GM21723 (cell line): ENCODE data around the gene FUBP3.
"Not testable (repeated sequence)": the region's sequence is repeated elsewhere in the genome, so short reads cannot be mapped to it uniquely, and the experiment has no call there.

Experiments used
- ATAC-seq: cut with Tn5 transposase; IDR thresholded peaks from one replicate; pipeline ENCODE4 v1.9.1; 2021; ENCODE audit warnings: mild to moderate bottlenecking, moderate library complexity; ENCODE audit not compliant: unreplicated experiment

FUBP3 gene

DNA sequence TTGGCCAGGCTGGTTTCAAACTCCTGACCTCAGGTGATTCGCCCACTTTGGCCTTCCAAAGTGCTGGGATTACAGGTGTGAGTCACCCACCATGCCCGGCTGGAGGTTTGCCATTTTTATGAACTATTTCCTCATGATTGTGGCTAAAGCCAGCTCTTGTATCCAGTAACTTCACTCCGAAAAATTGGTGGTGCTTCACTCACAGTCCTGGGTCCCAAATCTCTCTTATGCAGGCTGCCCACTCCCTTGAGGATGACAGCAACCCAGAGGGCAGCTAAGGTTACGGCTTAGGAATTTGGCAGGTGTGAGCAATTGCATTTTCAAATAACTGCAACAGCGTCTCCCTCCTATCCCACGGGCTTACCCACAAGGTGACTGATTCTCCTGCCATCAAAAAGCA, 23.4 kb upstream of the FUBP3 start:
- no peak for ATAC-seq

GRCh38 chr9:130556396-130557076, 22.8 kb upstream of the FUBP3 start:
- ATAC-seq = no peak

GRCh38 chr9:130557077-130557468, 22.3 kb upstream of the FUBP3 start:
- no peak for ATAC-seq

DNA sequence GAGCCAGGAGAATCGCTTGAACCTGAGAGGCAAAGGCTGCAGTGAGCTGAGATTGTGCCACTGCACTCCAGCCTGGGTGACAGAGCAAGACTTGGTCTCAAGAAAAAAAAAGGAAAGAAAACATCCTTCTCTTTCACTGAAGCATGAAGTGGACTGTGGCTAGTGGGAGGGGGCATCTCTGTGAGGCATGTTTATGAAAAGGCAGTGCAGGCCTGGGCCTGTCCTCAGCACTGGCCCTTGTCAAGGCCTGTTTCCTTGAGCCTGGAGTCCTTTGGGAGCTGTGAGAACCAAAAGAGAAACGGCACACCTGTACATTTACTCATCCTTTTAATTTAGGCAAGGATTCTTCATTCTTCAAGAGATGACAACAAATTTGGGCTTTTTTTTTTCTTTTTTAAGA, 18.3 kb upstream of the FUBP3 start:
- no peak for ATAC-seq

GRCh38 chr9:130562525-130562924, 16.9 kb upstream of the FUBP3 start:
- not testable (repeated sequence) for ATAC-seq

- ATAC-seq = no peak
Observed at GRCh38 chr9:130563797-130564196, 15.6 kb upstream of the FUBP3 start.

DNA sequence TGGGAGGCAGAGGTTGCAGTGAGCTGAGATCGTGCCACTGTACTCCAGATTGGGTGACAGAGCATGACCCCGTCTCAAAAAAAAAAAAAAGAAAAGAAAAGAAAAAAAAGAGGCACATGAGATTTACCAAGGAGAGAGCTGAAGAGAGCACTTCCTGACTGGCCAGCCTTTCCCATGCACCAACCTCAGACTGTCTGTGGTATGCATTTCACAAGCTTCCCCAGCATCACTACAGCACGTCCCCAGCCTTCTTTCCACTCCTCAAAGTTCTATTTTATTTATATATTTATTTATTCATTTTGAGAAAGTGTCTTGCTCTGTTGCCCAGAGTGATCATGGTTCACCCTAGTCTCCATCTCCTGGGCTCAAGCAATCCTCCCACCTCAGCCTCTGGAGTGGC, 13.6 kb upstream of the FUBP3 start:
- ATAC-seq = no peak

GRCh38 chr9:130570208-130570607, 9.2 kb upstream of the FUBP3 start:
- ATAC-seq = no peak

GRCh38 chr9:130575514-130575913, 3.9 kb upstream of the FUBP3 start:
- ATAC-seq = no peak

- ATAC-seq = no peak
Observed at GRCh38 chr9:130576176-130576575, 3.2 kb upstream of the FUBP3 start.

GRCh38 chr9:130579738-130580463, 524 bp downstream of the FUBP3 start:
- peak; percentile 38 for ATAC-seq

GRCh38 chr9:130581766-130582165, 2.4 kb downstream of the FUBP3 start:
- no peak for ATAC-seq

GRCh38 chr9:130583271-130583670, 3.9 kb downstream of the FUBP3 start:
- no peak for ATAC-seq

- no peak for ATAC-seq
Observed at GRCh38 chr9:130587921-130588320, 8.5 kb downstream of the FUBP3 start.

DNA sequence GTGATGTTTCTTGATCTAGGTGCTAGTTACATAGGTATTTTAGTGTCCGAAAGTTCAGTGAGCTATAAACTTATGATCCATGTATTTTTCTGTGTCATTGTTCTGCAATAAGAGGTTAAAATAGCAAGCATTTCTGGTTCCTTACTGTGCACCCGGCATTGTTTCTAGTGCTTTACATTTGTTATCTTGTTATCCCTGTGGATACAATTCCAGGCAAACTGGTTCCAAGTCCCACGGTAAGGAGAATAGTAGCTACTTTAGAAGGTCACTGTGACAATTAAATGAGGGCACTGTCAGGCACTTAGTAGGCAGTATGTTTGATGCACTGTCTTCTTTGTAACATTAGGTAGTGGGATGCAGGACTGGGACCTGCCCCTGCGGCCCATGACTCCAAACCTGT, 9.0 kb downstream of the FUBP3 start:
- no peak for ATAC-seq

DNA sequence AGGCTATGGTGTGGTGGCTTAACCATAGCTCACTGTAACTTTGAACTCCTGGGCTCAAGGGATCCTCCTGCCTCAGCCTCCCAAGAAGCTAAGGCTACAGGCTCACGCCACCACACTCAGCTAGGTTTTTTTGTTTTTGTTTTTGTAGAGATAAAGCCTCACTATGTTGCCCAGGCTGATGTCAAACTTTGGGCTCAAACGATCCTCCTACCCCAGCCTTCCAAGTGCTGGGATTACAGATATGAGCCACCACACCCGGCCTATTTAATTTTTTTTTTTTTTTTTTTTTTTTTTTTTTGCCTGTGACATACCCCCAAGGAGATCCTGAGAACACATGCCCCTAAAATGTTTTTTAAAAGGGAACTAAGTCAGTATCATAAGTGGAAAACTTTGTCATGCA, 10.4 kb downstream of the FUBP3 start:
- no peak for ATAC-seq

- no peak for ATAC-seq
Observed at GRCh38 chr9:130590305-130590704, 10.9 kb downstream of the FUBP3 start.

DNA sequence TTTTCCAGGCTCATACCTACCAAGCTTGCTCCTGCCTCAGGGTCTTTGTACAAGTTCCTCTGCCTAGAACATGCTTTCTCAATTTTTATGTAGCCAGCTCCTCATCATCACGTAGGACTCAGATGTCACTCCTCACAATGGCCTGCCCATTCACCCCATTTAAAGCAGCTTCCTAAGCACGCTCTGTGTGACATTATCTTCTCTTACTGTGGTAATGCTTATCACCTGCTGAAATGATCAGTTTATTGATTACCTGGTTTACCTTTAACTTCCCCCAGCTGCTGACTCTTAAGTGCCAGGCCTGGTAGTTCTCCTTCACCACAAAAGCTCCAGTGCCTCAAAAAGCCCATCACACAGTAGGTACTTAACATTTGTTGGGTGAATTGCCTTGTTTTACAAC, 13.6 kb downstream of the FUBP3 start:
- ATAC-seq = no peak

- no peak for ATAC-seq
Observed at GRCh38 chr9:130597228-130597627, 17.9 kb downstream of the FUBP3 start.

DNA sequence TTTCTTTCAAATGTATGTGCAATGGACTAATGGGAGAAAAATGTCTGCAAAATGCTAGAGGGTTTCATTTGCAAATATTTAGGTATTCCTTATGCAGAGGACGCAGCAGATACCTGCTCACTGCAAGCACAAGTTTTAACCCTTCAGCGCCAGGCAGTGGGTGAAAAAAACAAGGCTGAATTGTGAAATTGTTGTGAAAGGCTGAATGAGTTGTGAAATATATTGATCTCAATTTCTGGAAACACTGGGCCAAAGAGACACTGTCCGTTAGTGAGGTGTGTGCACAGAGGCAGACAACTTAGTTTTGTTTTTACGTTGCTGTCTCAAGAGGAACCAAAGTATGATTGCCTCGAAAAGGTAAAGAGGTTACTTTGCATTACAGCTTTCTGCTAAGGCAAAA, 18.8 kb downstream of the FUBP3 start:
- ATAC-seq = no peak

- ATAC-seq = no peak
Observed at GRCh38 chr9:130599625-130600024, 20.2 kb downstream of the FUBP3 start.

GRCh38 chr9:130601100-130601499, 21.7 kb downstream of the FUBP3 start:
- ATAC-seq = no peak

GRCh38 chr9:130604295-130604694, 24.9 kb downstream of the FUBP3 start:
- no peak for ATAC-seq
